ENCODE data around the gene CLPTM1.

CLPTM1 gene

DNA sequence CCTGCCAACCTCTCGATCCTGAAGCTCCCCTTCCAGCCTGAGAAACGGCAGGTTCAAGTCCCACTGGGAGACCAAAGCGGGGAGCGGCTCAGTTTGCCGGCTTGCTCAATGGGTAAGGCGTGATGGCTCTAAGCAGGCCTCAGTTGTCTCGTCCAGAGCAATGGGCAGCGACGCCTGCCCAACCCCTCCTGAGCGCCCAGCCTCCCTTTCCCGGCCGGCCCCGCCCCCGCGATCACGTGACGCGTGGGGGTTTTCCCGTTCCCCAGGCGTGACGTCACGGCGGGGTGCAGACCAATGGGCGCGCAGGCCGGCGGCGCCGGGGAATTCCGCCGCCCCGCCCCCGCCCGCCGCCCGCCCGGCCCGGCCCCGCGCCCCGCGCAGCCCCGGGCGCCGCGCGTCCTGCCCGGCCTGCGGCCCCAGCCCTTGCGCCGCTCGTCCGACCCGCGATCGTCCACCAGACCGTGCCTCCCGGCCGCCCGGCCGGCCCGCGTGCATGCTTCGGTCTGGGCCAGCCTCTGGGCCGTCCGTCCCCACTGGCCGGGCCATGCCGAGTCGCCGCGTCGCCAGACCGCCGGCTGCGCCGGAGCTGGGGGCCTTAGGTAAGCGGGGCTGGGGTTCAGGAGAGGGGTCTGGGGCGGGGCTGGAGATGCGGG, 46.0 kb downstream of the CLPTM1 start, which contains the start of gene RELB:
Gene RELB, plus strand, starts transcription at position 378 of the 653 bp plus-strand sequence. Its CDS starts 116 bp downstream, at position 494.
- Histone ChIP-seq H3K4me2 (ENCODE audit: low read length) (peak within 1 kb of the TSS; percentile 87), H3K9me3 (ENCODE audit: control insufficient read depth, insufficient read depth, low read length) (no peaks in the 10 kb centered on the region), H3K4me3 (ENCODE audit: low read length) (peak within 1 kb of the TSS; percentile 96), H3K79me2 (ENCODE audit: control insufficient read depth, low read length) (peaks cover 34% of the 10 kb centered on the region), H4K20me1 (ENCODE audit: control insufficient read depth, insufficient read depth, low read depth, low read length) (no peaks in the 10 kb centered on the region), H3K9me2 (replicated peaks; ENCODE audit: control insufficient read depth, low read length) (no peaks in the 10 kb centered on the region), H3K27me3 (ENCODE audit: control insufficient read depth, low read length) (no peaks in the 10 kb centered on the region), H3F3A (ENCODE audit: control insufficient read depth, insufficient read depth) (peaks cover 22% of the 10 kb centered on the region), H3K4me1 (ENCODE audit: control insufficient read depth, low read length) (peaks cover 70% of the 10 kb centered on the region), H3K36me3 (ENCODE audit: control insufficient read depth, low read length) (peaks cover 33% of the 10 kb centered on the region), H3K27ac (ENCODE audit: low read depth, low read length) (peak within 1 kb of the TSS; percentile 90)
- TF ChIP-seq, protein P1, sequence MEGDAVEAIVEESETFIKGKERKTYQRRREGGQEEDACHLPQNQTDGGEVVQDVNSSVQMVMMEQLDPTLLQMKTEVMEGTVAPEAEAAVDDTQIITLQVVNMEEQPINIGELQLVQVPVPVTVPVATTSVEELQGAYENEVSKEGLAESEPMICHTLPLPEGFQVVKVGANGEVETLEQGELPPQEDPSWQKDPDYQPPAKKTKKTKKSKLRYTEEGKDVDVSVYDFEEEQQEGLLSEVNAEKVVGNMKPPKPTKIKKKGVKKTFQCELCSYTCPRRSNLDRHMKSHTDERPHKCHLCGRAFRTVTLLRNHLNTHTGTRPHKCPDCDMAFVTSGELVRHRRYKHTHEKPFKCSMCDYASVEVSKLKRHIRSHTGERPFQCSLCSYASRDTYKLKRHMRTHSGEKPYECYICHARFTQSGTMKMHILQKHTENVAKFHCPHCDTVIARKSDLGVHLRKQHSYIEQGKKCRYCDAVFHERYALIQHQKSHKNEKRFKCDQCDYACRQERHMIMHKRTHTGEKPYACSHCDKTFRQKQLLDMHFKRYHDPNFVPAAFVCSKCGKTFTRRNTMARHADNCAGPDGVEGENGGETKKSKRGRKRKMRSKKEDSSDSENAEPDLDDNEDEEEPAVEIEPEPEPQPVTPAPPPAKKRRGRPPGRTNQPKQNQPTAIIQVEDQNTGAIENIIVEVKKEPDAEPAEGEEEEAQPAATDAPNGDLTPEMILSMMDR (IDR thresholded peaks at IDR 0.05; ENCODE audit: low read depth, low read length, poor library complexity, severe bottlenecking) = no peak
- no peak for TF ChIP-seq EZH2phosphoT487 (IDR thresholded peaks at IDR 0.05; ENCODE audit: borderline replicate concordance, low read length)

DNA sequence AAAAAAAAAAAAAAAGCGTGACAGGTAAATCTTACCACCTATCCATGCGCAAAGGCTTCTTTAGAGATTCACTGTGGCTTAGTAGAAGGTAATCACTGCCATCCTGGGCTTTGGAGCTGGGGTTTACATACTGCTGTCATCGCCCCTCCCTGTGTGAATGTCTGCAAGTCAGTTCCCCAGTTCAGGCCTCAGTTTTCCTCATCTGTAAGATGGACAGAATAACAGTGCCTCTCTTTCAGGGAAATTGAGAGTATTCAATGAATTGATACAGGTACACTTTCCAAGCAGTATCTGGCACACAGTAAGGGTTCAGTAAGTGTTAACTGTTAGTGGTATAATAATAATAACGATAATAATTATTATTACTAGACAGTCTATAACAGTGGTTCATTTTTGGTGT, 48.3 kb downstream of the CLPTM1 start:
- Histone ChIP-seq H3K27me3 (ENCODE audit: control insufficient read depth, low read length) (no peaks in the 10 kb centered on the region), H3K36me3 (ENCODE audit: control insufficient read depth, low read length) (peaks cover 52% of the 10 kb centered on the region), H4K20me1 (ENCODE audit: control insufficient read depth, insufficient read depth, low read depth, low read length) (no peaks in the 10 kb centered on the region), H3K4me1 (ENCODE audit: control insufficient read depth, low read length) (peaks cover 82% of the 10 kb centered on the region), H3K79me2 (ENCODE audit: control insufficient read depth, low read length) (peaks cover 37% of the 10 kb centered on the region), H3F3A (ENCODE audit: control insufficient read depth, insufficient read depth) (peaks cover 30% of the 10 kb centered on the region), H3K9me3 (ENCODE audit: control insufficient read depth, insufficient read depth, low read length) (no peaks in the 10 kb centered on the region), H3K27ac (ENCODE audit: low read depth, low read length) (no peak overlapping the region), H3K4me3 (ENCODE audit: low read length) (no peak overlapping the region), H3K4me2 (ENCODE audit: low read length) (0 out of 2 replicates have a peak overlapping the region, but pooled peaks have one; percentile 16), H3K9me2 (replicated peaks; ENCODE audit: control insufficient read depth, low read length) (no peaks in the 10 kb centered on the region)
- TF ChIP-seq, protein P1 (IDR thresholded peaks at IDR 0.05; ENCODE audit: low read depth, low read length, poor library complexity, severe bottlenecking) = no peak

DNA sequence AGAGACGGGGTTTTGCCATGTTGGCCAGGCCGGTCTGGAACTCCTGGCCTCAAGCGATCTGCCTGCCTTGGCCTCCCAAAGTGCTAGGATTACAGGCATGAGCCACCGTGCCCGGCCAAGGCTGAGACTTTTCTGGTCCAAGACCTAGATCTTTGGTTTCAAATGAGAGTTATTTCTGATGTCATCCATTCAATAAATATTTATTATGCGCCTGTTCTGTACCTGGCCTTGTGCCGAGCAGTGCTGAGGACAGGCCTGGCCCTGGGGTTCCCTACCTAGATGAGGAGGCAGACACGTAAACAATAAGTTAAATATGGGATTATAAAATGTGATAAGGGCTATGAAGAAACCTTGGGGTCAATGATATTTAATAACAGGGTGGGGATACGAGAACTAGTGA, 50.6 kb downstream of the CLPTM1 start:
- Histone ChIP-seq H3K27ac (ENCODE audit: low read depth, low read length) (peak overlapping the region; percentile 89), H3K79me2 (ENCODE audit: control insufficient read depth, low read length) (peaks cover 35% of the 10 kb centered on the region), H3K4me3 (ENCODE audit: low read length) (no peak overlapping the region), H3K27me3 (ENCODE audit: control insufficient read depth, low read length) (no peaks in the 10 kb centered on the region), H3F3A (ENCODE audit: control insufficient read depth, insufficient read depth) (peaks cover 32% of the 10 kb centered on the region), H3K4me2 (ENCODE audit: low read length) (no peak overlapping the region; the same call in 1 of the 2 replicates), H3K4me1 (ENCODE audit: control insufficient read depth, low read length) (peaks cover 82% of the 10 kb centered on the region), H3K9me3 (ENCODE audit: control insufficient read depth, insufficient read depth, low read length) (no peaks in the 10 kb centered on the region), H4K20me1 (ENCODE audit: control insufficient read depth, insufficient read depth, low read depth, low read length) (no peaks in the 10 kb centered on the region), H3K36me3 (ENCODE audit: control insufficient read depth, low read length) (peaks cover 56% of the 10 kb centered on the region), H3K9me2 (replicated peaks; ENCODE audit: control insufficient read depth, low read length) (no peaks in the 10 kb centered on the region)
- no peak for TF ChIP-seq EZH2phosphoT487 (IDR thresholded peaks at IDR 0.05; ENCODE audit: borderline replicate concordance, low read length)
- TF ChIP-seq, protein P1 (IDR thresholded peaks at IDR 0.05; ENCODE audit: low read depth, low read length, poor library complexity, severe bottlenecking) = no peak
